Vagina (tissue), 2 donors: ENCODE results near the gene CHD5. TPM values are rescaled to one million over a fixed set of nuclear protein-coding genes. Genes with fewer than 3 reads are reported as not detected.
A peak's percentile ranks its signal among the peaks of the same experiment; 100 is the strongest.
"Not testable (repeated sequence)": the region's sequence is repeated elsewhere in the genome, so short reads cannot be mapped to it uniquely, and the experiment has no call there.

Experiments
- DNase-seq, 2 donors: peaks; one replicate each; pipeline ENCODE4 v3.0.0-alpha.2; 2017; ENCODE audit errors: extremely low spot score in 2 of 2
- H3K27ac ChIP-seq: fragments of 200-600 bp; sonication (generic); one replicate; pipeline ENCODE4 v1.5.1; 2019
- H3K27me3 ChIP-seq: fragments of 200-600 bp; sonication (generic); one replicate; pipeline ENCODE4 v1.5.1; 2019
- H3K36me3 ChIP-seq, 2 donors: fragments of 200-600 bp; sonication (generic); one replicate each; pipeline ENCODE4 v1.5.1; 2017 to 2019
- H3K4me1 ChIP-seq: fragments of 200-600 bp; sonication (generic); one replicate; pipeline ENCODE4 v1.5.1; 2019
- H3K4me3 ChIP-seq, 2 donors: fragments of 200-600 bp; sonication (generic); 1 replicate in 1 of 2; 2 replicates in 1 of 2; pipeline ENCODE4 v1.5.1; 2016 to 2019
- H3K9me3 ChIP-seq: fragments of 200-600 bp; sonication (generic); one replicate; pipeline ENCODE4 v1.5.1; 2019
- POLR2A ChIP-seq, 2 donors: fragments of 450-650 bp; IDR thresholded peaks; one replicate each; pipeline ENCODE4 v1.6.1; 2017; ENCODE audit warnings: antibody characterized with exemption in 2 of 2, mild to moderate bottlenecking in 2 of 2, moderate library complexity in 2 of 2
- POLR2AphosphoS5 ChIP-seq, 2 donors: sonication (generic); formaldehyde crosslinking; IDR thresholded peaks; one replicate each; pipeline ENCODE4 v1.9.0; 2017; ENCODE audit warnings: antibody characterized with exemption in 2 of 2, mild to moderate bottlenecking in 2 of 2, low read depth in 1 of 2; ENCODE audit not compliant: insufficient read depth in 1 of 2
- intact Hi-C: fragments of 100-400 bp; cut with DNase I; formaldehyde crosslinking; loops from one replicate; pipeline ENCODE4 v1.15.1; 2023
- total RNA-seq: library from RNA; depleted of rRNA; stranded (reverse); fragments of >200 nt; gene quantifications from one replicate; pipeline ENCODE4 v1.2.3, GENCODE V29; 2016
- TF ChIP-seq, protein P1 (sequence below), 3 experiments: fragments of 450-650 bp in 2 of 3; fragments of 200-600 bp in 1 of 3; sonication (generic) in 1 of 3; IDR thresholded peaks; one replicate each; pipeline ENCODE4 v1.5.1; 2017 to 2019; ENCODE audit warnings: antibody characterized with exemption in 3 of 3, mild to moderate bottlenecking in 2 of 3, moderate library complexity in 2 of 3

Gene CHD5
- total RNA-seq, 1 donor from 2014 or later = 2.0 TPM

DNA sequence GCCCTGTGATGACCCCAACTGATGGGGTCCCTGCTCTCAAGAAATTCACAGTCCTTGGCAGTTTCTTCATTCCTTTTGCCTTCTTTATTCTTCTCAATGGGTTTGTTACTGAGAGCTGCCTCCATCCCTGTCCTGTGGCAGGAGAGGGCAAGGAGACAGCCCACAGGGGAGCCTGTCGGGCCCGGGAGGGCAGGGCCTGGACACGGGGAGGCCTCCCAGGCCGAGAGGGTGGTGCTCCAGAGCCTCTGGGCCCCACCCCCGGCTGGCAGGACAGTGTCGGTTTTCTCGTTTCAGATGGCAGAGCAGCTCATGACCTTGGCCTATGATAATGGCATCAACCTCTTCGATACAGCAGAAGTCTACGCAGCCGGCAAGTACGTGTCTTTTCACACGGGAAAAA lies 98.2 kb downstream of the CHD5 start:
- H3K36me3 ChIP-seq = no peaks in the 10 kb centered on the region
- H3K4me1 ChIP-seq = peaks cover 31% of the 10 kb centered on the region
- DNase-seq = no peak
- intact Hi-C loops = no loop called here
- no peaks in the 10 kb centered on the region for H3K9me3 ChIP-seq
- no peaks in the 10 kb centered on the region for H3K27me3 ChIP-seq
- peak overlapping the region; percentile 79 for H3K27ac ChIP-seq
- H3K4me3 ChIP-seq = no peak overlapping the region
- TF ChIP-seq, protein P1, sequence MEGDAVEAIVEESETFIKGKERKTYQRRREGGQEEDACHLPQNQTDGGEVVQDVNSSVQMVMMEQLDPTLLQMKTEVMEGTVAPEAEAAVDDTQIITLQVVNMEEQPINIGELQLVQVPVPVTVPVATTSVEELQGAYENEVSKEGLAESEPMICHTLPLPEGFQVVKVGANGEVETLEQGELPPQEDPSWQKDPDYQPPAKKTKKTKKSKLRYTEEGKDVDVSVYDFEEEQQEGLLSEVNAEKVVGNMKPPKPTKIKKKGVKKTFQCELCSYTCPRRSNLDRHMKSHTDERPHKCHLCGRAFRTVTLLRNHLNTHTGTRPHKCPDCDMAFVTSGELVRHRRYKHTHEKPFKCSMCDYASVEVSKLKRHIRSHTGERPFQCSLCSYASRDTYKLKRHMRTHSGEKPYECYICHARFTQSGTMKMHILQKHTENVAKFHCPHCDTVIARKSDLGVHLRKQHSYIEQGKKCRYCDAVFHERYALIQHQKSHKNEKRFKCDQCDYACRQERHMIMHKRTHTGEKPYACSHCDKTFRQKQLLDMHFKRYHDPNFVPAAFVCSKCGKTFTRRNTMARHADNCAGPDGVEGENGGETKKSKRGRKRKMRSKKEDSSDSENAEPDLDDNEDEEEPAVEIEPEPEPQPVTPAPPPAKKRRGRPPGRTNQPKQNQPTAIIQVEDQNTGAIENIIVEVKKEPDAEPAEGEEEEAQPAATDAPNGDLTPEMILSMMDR (IDR thresholded peaks at IDR 0.05) = no peak
- TF ChIP-seq POLR2AphosphoS5 (IDR thresholded peaks at IDR 0.05; ENCODE audit: insufficient read depth in 1 of 2, low read depth in 1 of 2) = no peak
- TF ChIP-seq POLR2A (IDR thresholded peaks at IDR 0.05) = no peak

DNA sequence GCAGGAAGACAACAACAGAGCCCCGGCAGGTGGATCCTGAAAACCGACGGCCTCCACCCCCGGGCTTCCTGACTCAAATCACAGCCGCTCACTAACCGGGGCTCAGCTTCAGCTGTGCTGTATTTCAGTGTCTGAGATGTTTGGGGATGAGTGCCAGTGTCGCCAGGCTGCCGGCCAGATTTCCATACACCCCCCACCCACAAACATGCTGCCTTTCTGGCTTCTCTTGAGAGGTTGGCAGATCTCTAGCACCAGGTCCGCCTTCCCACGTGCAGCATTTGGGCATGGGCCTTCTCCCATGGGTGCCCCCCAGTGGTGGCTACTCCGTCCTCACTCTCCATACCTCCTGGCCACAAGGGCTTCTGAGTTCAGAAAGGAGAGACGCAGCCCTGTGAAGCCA lies 99.7 kb downstream of the CHD5 start:
- H3K27ac ChIP-seq = no peak overlapping the region
- TF ChIP-seq POLR2AphosphoS5 (IDR thresholded peaks at IDR 0.05; ENCODE audit: insufficient read depth in 1 of 2, low read depth in 1 of 2) (no peak), POLR2A (IDR thresholded peaks at IDR 0.05) (no peak)
- TF ChIP-seq, protein P1 (IDR thresholded peaks at IDR 0.05) = no peak
- H3K4me1 ChIP-seq = peaks cover 31% of the 10 kb centered on the region
- DNase-seq = no peak
- intact Hi-C loops = no loop called here
- H3K4me3 ChIP-seq = no peak overlapping the region
- H3K36me3 ChIP-seq = no peaks in the 10 kb centered on the region
- no peaks in the 10 kb centered on the region for H3K9me3 ChIP-seq
- H3K27me3 ChIP-seq = no peaks in the 10 kb centered on the region

DNA sequence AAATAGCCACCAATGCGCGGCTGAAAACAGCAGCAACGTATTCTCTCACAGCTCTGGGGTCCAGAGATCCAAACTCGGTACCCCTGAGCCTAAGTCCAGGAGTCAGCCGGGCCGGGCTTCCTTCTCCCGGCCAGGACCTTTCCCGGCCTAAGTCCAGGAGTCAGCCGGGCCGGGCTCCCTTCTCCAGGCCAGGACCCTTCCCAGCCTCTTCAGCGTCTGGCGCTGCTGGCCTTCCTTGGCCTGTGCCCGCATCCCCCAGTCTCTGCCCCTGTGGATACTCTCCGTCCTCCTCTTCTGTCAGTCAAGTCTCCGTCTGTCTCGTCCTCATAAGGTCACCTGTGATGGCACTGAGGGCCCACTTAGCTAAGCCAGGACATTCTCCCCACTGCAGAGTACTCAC lies 102.2 kb downstream of the CHD5 start:
- TF ChIP-seq, protein P1 (IDR thresholded peaks at IDR 0.05) = no peak
- TF ChIP-seq POLR2A (IDR thresholded peaks at IDR 0.05) (no peak), POLR2AphosphoS5 (IDR thresholded peaks at IDR 0.05; ENCODE audit: insufficient read depth in 1 of 2, low read depth in 1 of 2) (no peak)
- no peak for DNase-seq
- Histone ChIP-seq H3K4me1 (peaks cover 12% of the 10 kb centered on the region), H3K36me3 (no peaks in the 10 kb centered on the region), H3K27me3 (no peaks in the 10 kb centered on the region), H3K4me3 (no peak overlapping the region), H3K9me3 (no peaks in the 10 kb centered on the region), H3K27ac (no peak overlapping the region)
- intact Hi-C loops = no loop called here

DNA sequence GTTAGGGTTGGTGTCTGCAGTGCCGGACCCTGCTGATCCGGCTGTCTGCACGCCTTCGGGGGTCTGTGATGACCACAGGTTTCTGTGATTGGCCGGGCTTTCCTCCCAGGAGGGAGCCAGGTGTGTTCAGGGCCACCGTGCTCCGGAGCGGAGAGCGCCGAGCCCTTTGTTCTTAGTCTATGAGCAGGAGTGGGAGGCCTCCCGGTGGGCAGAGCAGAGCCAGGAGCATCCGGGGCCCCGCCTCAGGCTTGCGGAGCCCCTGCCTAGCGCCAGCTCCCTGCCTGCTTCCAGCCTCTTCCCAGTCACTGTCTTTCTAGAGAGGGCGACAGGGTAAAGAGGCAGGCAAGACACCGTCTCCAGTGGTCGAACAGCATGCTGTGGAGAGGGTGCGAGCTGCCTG lies 102.6 kb downstream of the CHD5 start:
- H3K27ac ChIP-seq = no peak overlapping the region
- no peaks in the 10 kb centered on the region for H3K27me3 ChIP-seq
- intact Hi-C loops = no loop called here
- H3K36me3 ChIP-seq = no peaks in the 10 kb centered on the region
- TF ChIP-seq, protein P1 (IDR thresholded peaks at IDR 0.05) = no peak
- TF ChIP-seq POLR2AphosphoS5 (IDR thresholded peaks at IDR 0.05; ENCODE audit: insufficient read depth in 1 of 2, low read depth in 1 of 2) = no peak
- no peak for TF ChIP-seq POLR2A (IDR thresholded peaks at IDR 0.05)
- H3K4me1 ChIP-seq = peaks cover 9% of the 10 kb centered on the region
- no peak for DNase-seq
- no peaks in the 10 kb centered on the region for H3K9me3 ChIP-seq
- no peak overlapping the region for H3K4me3 ChIP-seq

DNA sequence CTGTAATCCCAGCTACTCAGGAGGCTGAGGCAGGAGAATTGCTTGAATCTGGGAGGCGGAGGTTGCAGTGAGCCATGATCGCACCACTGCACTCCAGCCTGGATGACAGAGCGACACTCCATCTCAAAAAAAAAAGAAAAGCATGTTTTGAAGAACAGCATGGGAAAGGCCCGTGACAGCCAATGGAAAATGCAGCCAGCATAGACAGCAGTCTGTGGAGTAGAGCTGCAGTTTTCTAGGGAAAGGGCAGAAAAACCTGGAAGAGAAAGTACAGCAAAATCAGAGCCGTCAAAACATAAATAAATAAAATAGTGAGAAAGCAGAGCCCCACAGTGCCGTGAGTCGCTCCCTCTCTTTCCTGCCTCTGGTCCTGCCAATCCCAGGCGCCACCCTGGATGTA lies 103.1 kb downstream of the CHD5 start:
- intact Hi-C loops, H3K27me3 ChIP-seq, H3K27ac ChIP-seq, H3K4me1 ChIP-seq, H3K4me3 ChIP-seq, H3K9me3 ChIP-seq, H3K36me3 ChIP-seq, DNase-seq: not testable (repeated sequence)

DNA sequence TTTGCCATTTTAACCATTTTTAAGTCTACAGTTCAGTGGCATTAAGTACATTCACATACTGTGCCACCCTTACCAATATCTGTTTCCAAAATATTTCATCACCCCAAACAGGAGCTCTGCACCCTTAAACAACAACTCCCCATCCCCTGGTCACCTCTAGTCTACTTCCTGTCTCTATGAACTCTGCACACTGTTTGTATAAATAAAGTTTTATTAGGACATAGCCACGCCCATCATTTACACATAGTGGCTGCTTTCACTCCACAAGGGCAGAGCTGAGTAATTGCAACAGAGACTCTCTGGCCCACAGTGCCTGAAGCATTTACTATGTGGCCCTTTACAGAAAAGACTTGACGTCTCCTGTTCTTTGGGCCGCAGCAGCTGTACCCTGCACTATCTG lies 104.4 kb downstream of the CHD5 start:
- Histone ChIP-seq H3K27ac (no peak overlapping the region), H3K4me1 (no peaks in the 10 kb centered on the region), H3K36me3 (no peaks in the 10 kb centered on the region), H3K4me3 (no peak overlapping the region), H3K9me3 (no peaks in the 10 kb centered on the region), H3K27me3 (no peaks in the 10 kb centered on the region)
- no peak for DNase-seq
- intact Hi-C loops = no loop called here
- TF ChIP-seq POLR2AphosphoS5 (IDR thresholded peaks at IDR 0.05; ENCODE audit: insufficient read depth in 1 of 2, low read depth in 1 of 2) (no peak), POLR2A (IDR thresholded peaks at IDR 0.05) (no peak)
- TF ChIP-seq, protein P1 (IDR thresholded peaks at IDR 0.05) = no peak
